HepG2 (cell line): ENCODE results near the gene GIMD1.

Source experiments
- CTCF ChIP-seq: sonication (generic); formaldehyde crosslinking; IDR thresholded peaks from 2 replicates; pipeline ENCODE4 v1.5.0; 2020; ENCODE audit warnings: mild to moderate bottlenecking, missing genetic modification reagents, moderate library complexity
- DNMT3B ChIP-seq: conservative IDR thresholded peaks from 2 replicates; pipeline ENCODE4 v1.6.1; 2016; ENCODE audit warnings: missing biosample characterization, control low read depth
- HMGA1 ChIP-seq: sonication (generic); formaldehyde crosslinking; conservative IDR thresholded peaks from 2 replicates; pipeline ENCODE4 v1.4.0; 2020; ENCODE audit warnings: missing genetic modification reagents
- MTF2 ChIP-seq: sonication (generic); formaldehyde crosslinking; IDR thresholded peaks from 2 replicates; pipeline ENCODE4 v1.5.0; 2020; ENCODE audit warnings: missing genetic modification reagents, borderline replicate concordance
- POLR2A ChIP-seq, 2 experiments: IDR thresholded peaks; 2 replicates each; pipeline ENCODE4 v1.6.1; 2011; ENCODE audit warnings: low read depth in 2 of 2, low read length in 2 of 2, mild to moderate bottlenecking in 1 of 2, moderate library complexity in 1 of 2; ENCODE audit not compliant: insufficient read depth in 1 of 2
- WIZ ChIP-seq: sonication (generic); formaldehyde crosslinking; IDR thresholded peaks from 2 replicates; pipeline ENCODE4 v1.5.1; 2020; ENCODE audit warnings: mild to moderate bottlenecking, missing genetic modification reagents

- TF ChIP-seq DNMT3B (CRISPR knock-in tag) (no peak), POLR2A (IDR thresholded peaks at IDR 0.05; ENCODE audit: insufficient read depth in 1 of 2, low read depth in 2 of 2, low read length in 2 of 2) (no peak), MTF2 (CRISPR knock-in tag) (no peak), HMGA1 (CRISPR knock-in tag) (no peak), WIZ (CRISPR knock-in tag) (no peak), CTCF (CRISPR knock-in tag) (no peak)
These were observed 41.6 kb upstream of the GIMD1 start for GRCh38 chr4:106409901-106410889.
